HepG2 (cell line): ENCODE data around the gene RASSF4. TPM values are rescaled to one million over a fixed set of nuclear protein-coding genes. Genes with fewer than 3 reads are reported as not detected.

Source experiments
- EZH2 ChIP-seq: conservative IDR thresholded peaks from 2 replicates; pipeline ENCODE4 v1.6.1; 2012; ENCODE audit warnings: mild to moderate bottlenecking, low read depth, low read length, moderate library complexity
- PATZ1 ChIP-seq: sonication (generic); formaldehyde crosslinking; IDR thresholded peaks from 2 replicates; pipeline ENCODE4 v1.4.0; 2020; ENCODE audit warnings: missing genetic modification reagents
- PAWR ChIP-seq: sonication (generic); formaldehyde crosslinking; IDR thresholded peaks from 2 replicates; pipeline ENCODE4 v1.4.0; 2020; ENCODE audit warnings: missing genetic modification reagents, mild to moderate bottlenecking, borderline replicate concordance
- POGK ChIP-seq: sonication (generic); formaldehyde crosslinking; conservative IDR thresholded peaks from 2 replicates; pipeline ENCODE4 v1.8.0; 2022; ENCODE audit warnings: mild to moderate bottlenecking, moderate library complexity, missing genetic modification reagents
- POLR2A ChIP-seq, 2 experiments: IDR thresholded peaks; 2 replicates each; pipeline ENCODE4 v1.6.1; 2011; ENCODE audit warnings: low read depth in 2 of 2, low read length in 2 of 2, mild to moderate bottlenecking in 1 of 2, moderate library complexity in 1 of 2; ENCODE audit not compliant: insufficient read depth in 1 of 2
- RCOR2 ChIP-seq: IDR thresholded peaks from 2 replicates; pipeline ENCODE4 v1.6.1; 2016; ENCODE audit warnings: missing biosample characterization, missing genetic modification reagents
- SNAI1 ChIP-seq: sonication (generic); formaldehyde crosslinking; IDR thresholded peaks from 2 replicates; pipeline ENCODE4 v1.5.0; 2020; ENCODE audit warnings: mild to moderate bottlenecking, missing genetic modification reagents, borderline replicate concordance
- SNAPC2 ChIP-seq: sonication (generic); formaldehyde crosslinking; IDR thresholded peaks from 2 replicates; pipeline ENCODE4 v1.8.1; 2022; ENCODE audit warnings: mild to moderate bottlenecking, missing genetic modification reagents
- TBP ChIP-seq: sonication (generic); formaldehyde crosslinking; IDR thresholded peaks from 2 replicates; pipeline ENCODE4 v1.5.0; 2020; ENCODE audit warnings: missing genetic modification reagents
- ZEB1 ChIP-seq: IDR thresholded peaks from 2 replicates; pipeline ENCODE4 v1.6.1; 2012; ENCODE audit warnings: mild to moderate bottlenecking, low read depth, inconsistent platforms; ENCODE audit not compliant: insufficient replicate concordance
- polyA plus RNA-seq, 8 experiments: library from polyadenylated mRNA; depleted of rRNA in 3 of 8; stranded (reverse) in 7 of 8; unstranded in 1 of 8; fragments of >200 nt; fragmentation: Illumina TruSeq in 4 of 8; extraction: Trizol in 4 of 8; gene quantifications; 2 replicates each; pipeline versions ENCODE4 v1.2.1 to v1.2.3, GENCODE V29; 2011 to 2016; ENCODE audit warnings: low read depth in 4 of 8, missing spikeins in 1 of 8, mixed read lengths in 1 of 8; ENCODE audit not compliant: insufficient read depth in 1 of 8
- total RNA-seq, 5 experiments: library from RNA; depleted of rRNA; stranded (reverse); fragments of >200 nt; fragmentation: Illumina TruSeq; extraction: Trizol; gene quantifications; 2 replicates each; pipeline ENCODE4 v1.2.3, GENCODE V29; 2016; ENCODE audit warnings: low read depth in 1 of 5
- TF ChIP-seq, protein P1 (sequence below): sonication (generic); formaldehyde crosslinking; IDR thresholded peaks from 2 replicates; pipeline ENCODE4 v1.4.0; 2020; ENCODE audit warnings: missing genetic modification reagents
- TF ChIP-seq, protein P2 (sequence below): sonication (generic); formaldehyde crosslinking; IDR thresholded peaks from 2 replicates; pipeline ENCODE4 v1.4.0; 2020; ENCODE audit warnings: mild to moderate bottlenecking, missing genetic modification reagents

The RASSF4 gene
- total and polyA plus RNA-seq, 2 of the 13 experiments (the other 11 are each of a cell fraction or from before 2014, with no cell fraction given), result 34.0 to 51.7 TPM

- TF ChIP-seq, protein P1, sequence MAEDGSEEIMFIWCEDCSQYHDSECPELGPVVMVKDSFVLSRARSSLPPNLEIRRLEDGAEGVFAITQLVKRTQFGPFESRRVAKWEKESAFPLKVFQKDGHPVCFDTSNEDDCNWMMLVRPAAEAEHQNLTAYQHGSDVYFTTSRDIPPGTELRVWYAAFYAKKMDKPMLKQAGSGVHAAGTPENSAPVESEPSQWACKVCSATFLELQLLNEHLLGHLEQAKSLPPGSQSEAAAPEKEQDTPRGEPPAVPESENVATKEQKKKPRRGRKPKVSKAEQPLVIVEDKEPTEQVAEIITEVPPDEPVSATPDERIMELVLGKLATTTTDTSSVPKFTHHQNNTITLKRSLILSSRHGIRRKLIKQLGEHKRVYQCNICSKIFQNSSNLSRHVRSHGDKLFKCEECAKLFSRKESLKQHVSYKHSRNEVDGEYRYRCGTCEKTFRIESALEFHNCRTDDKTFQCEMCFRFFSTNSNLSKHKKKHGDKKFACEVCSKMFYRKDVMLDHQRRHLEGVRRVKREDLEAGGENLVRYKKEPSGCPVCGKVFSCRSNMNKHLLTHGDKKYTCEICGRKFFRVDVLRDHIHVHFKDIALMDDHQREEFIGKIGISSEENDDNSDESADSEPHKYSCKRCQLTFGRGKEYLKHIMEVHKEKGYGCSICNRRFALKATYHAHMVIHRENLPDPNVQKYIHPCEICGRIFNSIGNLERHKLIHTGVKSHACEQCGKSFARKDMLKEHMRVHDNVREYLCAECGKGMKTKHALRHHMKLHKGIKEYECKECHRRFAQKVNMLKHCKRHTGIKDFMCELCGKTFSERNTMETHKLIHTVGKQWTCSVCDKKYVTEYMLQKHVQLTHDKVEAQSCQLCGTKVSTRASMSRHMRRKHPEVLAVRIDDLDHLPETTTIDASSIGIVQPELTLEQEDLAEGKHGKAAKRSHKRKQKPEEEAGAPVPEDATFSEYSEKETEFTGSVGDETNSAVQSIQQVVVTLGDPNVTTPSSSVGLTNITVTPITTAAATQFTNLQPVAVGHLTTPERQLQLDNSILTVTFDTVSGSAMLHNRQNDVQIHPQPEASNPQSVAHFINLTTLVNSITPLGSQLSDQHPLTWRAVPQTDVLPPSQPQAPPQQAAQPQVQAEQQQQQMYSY (CRISPR knock-in tag), result no peak
- no peak for TF ChIP-seq PAWR (CRISPR knock-in tag)
- TF ChIP-seq SNAPC2 (CRISPR knock-in tag), result no peak
- TF ChIP-seq TBP (CRISPR knock-in tag), result no peak
- TF ChIP-seq POGK (CRISPR knock-in tag), result no peak
- TF ChIP-seq, protein P2, sequence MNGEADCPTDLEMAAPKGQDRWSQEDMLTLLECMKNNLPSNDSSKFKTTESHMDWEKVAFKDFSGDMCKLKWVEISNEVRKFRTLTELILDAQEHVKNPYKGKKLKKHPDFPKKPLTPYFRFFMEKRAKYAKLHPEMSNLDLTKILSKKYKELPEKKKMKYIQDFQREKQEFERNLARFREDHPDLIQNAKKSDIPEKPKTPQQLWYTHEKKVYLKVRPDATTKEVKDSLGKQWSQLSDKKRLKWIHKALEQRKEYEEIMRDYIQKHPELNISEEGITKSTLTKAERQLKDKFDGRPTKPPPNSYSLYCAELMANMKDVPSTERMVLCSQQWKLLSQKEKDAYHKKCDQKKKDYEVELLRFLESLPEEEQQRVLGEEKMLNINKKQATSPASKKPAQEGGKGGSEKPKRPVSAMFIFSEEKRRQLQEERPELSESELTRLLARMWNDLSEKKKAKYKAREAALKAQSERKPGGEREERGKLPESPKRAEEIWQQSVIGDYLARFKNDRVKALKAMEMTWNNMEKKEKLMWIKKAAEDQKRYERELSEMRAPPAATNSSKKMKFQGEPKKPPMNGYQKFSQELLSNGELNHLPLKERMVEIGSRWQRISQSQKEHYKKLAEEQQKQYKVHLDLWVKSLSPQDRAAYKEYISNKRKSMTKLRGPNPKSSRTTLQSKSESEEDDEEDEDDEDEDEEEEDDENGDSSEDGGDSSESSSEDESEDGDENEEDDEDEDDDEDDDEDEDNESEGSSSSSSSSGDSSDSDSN (CRISPR knock-in tag), result 0 out of 2 replicates have a peak, but pooled peaks have one; percentile 22
- TF ChIP-seq SNAI1 (CRISPR knock-in tag), result no peak
- peak; percentile 73 for TF ChIP-seq RCOR2 (CRISPR knock-in tag)
- TF ChIP-seq POLR2A (IDR thresholded peaks at IDR 0.05; ENCODE audit: insufficient read depth in 1 of 2, low read depth in 2 of 2, low read length in 2 of 2), result 0 out of 4 replicates have a peak, but pooled peaks of 1 of the 2 experiments have one; percentile 24
- peak; percentile 81 for TF ChIP-seq PATZ1 (CRISPR knock-in tag)
- TF ChIP-seq ZEB1, result no peak
- TF ChIP-seq EZH2, result no peak
Measured at GRCh38 chr10:44952779-44953231, 6.8 kb upstream of the RASSF4 start (continued).
